ENCODE results near the gene FBXO28. TPM values are rescaled to one million over a fixed set of nuclear protein-coding genes. Genes with fewer than 3 reads are reported as not detected.

FBXO28 gene
- polyA plus RNA-seq, 1 of the 3 experiments (the other 2 are of a cell fraction), result 8.1 TPM

DNA sequence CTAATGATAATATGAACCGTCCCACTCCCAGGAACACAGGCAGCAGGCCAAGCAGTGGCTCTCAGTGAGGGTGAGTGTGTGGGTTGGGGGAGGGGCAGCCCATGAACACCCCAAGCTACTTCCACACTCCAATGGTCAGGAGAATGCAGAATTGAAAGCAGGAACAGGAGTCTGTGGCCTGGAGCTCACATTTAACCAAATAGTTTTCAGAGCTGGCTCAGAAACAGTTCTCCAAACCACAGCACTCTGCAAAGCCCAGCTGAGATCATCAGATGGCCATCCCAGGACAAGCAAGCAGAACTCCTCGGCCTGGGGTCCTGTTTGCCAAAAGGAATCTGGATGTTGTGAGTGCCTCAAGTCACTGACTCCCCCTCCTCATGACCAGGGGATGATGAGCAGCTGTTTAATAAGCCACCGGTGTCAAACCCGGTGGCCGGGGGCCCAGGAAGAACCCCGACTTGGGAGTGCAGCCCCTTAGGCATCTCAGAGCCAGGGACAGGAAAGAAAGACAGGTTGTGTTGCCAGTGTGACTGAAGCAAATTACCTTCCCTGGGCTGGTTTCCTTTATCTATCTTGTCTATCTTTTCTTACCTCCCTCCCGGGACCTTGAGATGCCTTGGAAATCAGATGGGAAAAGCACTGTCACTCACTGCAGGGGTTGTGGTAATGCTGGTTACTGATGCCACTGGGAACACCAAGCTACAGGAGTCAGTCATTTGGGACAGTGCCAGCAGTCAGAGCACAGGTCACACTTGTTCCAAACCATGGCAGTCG, 89.5 kb downstream of the FBXO28 start:
- Histone ChIP-seq H3K27me3 (ENCODE audit: insufficient read depth) (no peaks in the 10 kb centered on the region), H3K9ac (no peak overlapping the region), H4K20me1 (ENCODE audit: insufficient read depth) (no peaks in the 10 kb centered on the region), H3K9me3 (no peaks in the 10 kb centered on the region), H3K36me3 (replicated peaks in 1 of 2; ENCODE audit: control insufficient read depth in 1 of 2, insufficient read depth in 2 of 2, low read length in 1 of 2) (no peaks in the 10 kb centered on the region), H3K79me2 (ENCODE audit: insufficient read depth) (no peaks in the 10 kb centered on the region; the same call in 1 of the 2 replicates), H3K4me1 (ENCODE audit: control insufficient read depth in 1 of 2, insufficient read depth in 2 of 2, low read depth in 1 of 2, low read length in 1 of 2) (peaks cover 20 to 22% of the 10 kb centered on the region in 2 experiments), H3K4me2 (peak overlapping the region; percentile 71; the same call in 1 of the 2 replicates), H3K4me3 (ENCODE audit: low read depth in 2 of 2, low read length in 1 of 2) (no peak overlapping the region), H3K27ac (ENCODE audit: low read depth in 2 of 2, low read length in 1 of 2) (peak overlapping the region; percentile 16 to 93), H3F3A (replicated peaks; ENCODE audit: insufficient read depth) (peaks cover 33% of the 10 kb centered on the region), H3K9me2 (no peaks in the 10 kb centered on the region), H2AFZ (ENCODE audit: low read depth) (0 out of 2 replicates have a peak overlapping the region, but pooled peaks have one; percentile 48)
- CTCF ChIA-PET, result no interaction called here
- peak; percentile 40 for DNase-seq
- WGBS (ENCODE audit: low lambda C conversion rate), result 42% methylated on average over 5 of the region's 8 CpGs
- POLR2A ChIA-PET, result no interaction called here
- TF ChIP-seq, protein P1, sequence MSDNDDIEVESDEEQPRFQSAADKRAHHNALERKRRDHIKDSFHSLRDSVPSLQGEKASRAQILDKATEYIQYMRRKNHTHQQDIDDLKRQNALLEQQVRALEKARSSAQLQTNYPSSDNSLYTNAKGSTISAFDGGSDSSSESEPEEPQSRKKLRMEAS (IDR thresholded peaks at IDR 0.05; ENCODE audit: low read depth), result no peak
- TF ChIP-seq SMC3 (IDR thresholded peaks at IDR 0.05; ENCODE audit: low read depth, low read length) (no peak), TAF1 (IDR thresholded peaks at IDR 0.05; ENCODE audit: borderline replicate concordance, low read depth, low read length) (no peak), TCF12 (IDR thresholded peaks at IDR 0.05) (peak; percentile 35; the same call in 1 of the 2 replicates), MEF2A (IDR thresholded peaks at IDR 0.05; ENCODE audit: borderline replicate concordance, low read depth) (no peak), RXRA (IDR thresholded peaks at IDR 0.05; ENCODE audit: borderline replicate concordance, low read depth) (no peak), USF2 (IDR thresholded peaks at IDR 0.05; ENCODE audit: borderline replicate concordance, low read depth, low read length) (no peak), GATA2 (CRISPR knock-in tag; IDR thresholded peaks at IDR 0.05) (no peak), POLR2AphosphoS5 (IDR thresholded peaks at IDR 0.05; ENCODE audit: low read depth, low read length) (no peak), RAD21 (IDR thresholded peaks at IDR 0.05; ENCODE audit: low read length) (no peak; the same call in 1 of the 2 replicates), NFIC (IDR thresholded peaks at IDR 0.05; ENCODE audit: borderline replicate concordance) (peak; percentile 56; the same call in 1 of the 2 replicates), GABPA (IDR thresholded peaks at IDR 0.05; ENCODE audit: low read depth) (no peak), CHD2 (IDR thresholded peaks at IDR 0.05; ENCODE audit: low read length, partially characterized antibody) (peak; percentile 73), FOXM1 (IDR thresholded peaks at IDR 0.05; ENCODE audit: low read depth) (no peak), CTCF (IDR thresholded peaks at IDR 0.05) (no peak), FOSL2 (IDR thresholded peaks at IDR 0.05; ENCODE audit: borderline replicate concordance, low read depth) (no peak), JUND (IDR thresholded peaks at IDR 0.05) (peak; percentile 10; the same call in 1 of the 2 replicates), EZH2phosphoT487 (IDR thresholded peaks at IDR 0.05; ENCODE audit: borderline replicate concordance, low read depth) (no peak), REST (IDR thresholded peaks at IDR 0.05; ENCODE audit: low read depth, low read length) (no peak), EP300 (IDR thresholded peaks at IDR 0.05; ENCODE audit: borderline replicate concordance in 1 of 2, low read depth in 1 of 2, low read length in 1 of 2) (peak in 1 of 2 experiments; percentile 43; a peak in 2 of 4 replicates), SIN3A (IDR thresholded peaks at IDR 0.05; ENCODE audit: borderline replicate concordance, low read depth, low read length) (no peak)
- TF ChIP-seq, protein P2, sequence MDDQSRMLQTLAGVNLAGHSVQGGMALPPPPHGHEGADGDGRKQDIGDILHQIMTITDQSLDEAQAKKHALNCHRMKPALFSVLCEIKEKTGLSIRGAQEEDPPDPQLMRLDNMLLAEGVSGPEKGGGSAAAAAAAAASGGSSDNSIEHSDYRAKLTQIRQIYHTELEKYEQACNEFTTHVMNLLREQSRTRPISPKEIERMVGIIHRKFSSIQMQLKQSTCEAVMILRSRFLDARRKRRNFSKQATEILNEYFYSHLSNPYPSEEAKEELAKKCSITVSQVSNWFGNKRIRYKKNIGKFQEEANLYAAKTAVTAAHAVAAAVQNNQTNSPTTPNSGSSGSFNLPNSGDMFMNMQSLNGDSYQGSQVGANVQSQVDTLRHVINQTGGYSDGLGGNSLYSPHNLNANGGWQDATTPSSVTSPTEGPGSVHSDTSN (IDR thresholded peaks at IDR 0.05), result peak; percentile 49
- TF ChIP-seq, protein P3, sequence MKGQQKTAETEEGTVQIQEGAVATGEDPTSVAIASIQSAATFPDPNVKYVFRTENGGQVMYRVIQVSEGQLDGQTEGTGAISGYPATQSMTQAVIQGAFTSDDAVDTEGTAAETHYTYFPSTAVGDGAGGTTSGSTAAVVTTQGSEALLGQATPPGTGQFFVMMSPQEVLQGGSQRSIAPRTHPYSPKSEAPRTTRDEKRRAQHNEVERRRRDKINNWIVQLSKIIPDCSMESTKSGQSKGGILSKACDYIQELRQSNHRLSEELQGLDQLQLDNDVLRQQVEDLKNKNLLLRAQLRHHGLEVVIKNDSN (IDR thresholded peaks at IDR 0.05; ENCODE audit: borderline replicate concordance, low read depth), result no peak

Data from SK-N-SH (cell line).